Activated naive CD4-positive, alpha-beta T cell (primary cell): ENCODE measurements around the gene FKBP7.
A peak's percentile ranks its signal among the peaks of the same experiment; 100 is the strongest.
"Not testable (repeated sequence)": the region's sequence is repeated elsewhere in the genome, so short reads cannot be mapped to it uniquely, and the experiment has no call there.

ENCODE experiments used
- DNase-seq, 4 experiments: peaks; one replicate each; lab custom pipeline; 2025; lab: John Stamatoyannopoulos, UW

FKBP7 gene

DNA sequence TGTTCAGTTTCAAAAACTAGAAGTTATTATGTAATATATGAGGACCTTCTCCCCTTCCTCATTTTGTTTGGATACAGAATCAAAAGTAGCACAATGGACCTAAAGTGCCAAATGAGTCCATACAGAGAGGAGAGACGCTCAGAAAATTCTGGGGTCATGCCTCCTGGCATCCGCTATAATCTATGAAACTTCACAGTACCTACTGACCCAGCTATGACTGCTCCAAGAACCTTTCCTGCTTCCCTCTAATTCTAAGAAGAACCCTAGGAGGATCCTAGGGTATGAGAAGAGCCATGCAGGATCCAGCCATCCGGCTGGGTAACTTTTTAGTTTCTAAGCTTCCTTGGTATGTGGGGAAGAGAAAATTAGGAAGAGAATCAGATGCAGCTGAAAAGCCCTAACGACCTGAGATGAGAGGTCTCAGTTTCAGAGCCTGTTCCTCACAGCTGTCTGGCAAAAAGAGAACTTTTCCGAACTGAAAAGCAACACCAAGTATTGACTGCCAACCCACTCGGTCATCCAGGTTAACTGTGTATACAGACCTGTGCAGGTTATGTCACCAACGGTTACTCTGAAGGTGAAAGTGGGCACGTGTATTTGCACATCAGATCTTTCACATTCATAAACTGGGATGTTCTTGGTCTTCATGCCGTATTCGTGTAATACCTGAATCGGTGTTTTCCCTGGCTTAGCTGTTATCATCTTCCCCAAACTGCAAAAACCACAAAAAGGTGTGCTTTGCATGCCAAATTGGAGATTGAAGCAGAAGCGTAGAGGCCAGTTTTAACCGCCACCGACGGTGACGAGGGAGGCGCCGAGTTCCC is 28.5 kb downstream of the FKBP7 start:
- DNase-seq: no peak

GRCh38 chr2:178448968-178449661 is 29.3 kb downstream of the FKBP7 start:
- no peak for DNase-seq

DNA sequence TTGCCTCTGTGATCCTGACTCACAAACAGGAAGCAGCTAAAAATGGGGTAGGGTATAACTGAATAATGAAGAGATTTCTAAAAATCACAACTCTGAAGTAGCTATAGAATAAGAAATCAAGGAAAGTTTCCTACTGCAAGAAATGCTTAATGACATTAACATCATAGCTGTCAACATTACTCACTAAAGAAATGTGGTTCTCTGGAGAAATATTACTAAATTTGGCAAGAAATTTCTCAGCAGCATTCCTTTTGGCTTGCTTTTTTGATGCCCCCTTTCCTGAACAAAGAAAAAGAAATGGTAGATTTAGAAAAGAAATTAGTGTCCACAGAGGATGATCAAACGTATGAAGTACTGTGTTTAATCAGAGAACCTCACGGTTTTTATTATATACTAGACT is 37.0 kb downstream of the FKBP7 start:
- no peak for DNase-seq

DNA sequence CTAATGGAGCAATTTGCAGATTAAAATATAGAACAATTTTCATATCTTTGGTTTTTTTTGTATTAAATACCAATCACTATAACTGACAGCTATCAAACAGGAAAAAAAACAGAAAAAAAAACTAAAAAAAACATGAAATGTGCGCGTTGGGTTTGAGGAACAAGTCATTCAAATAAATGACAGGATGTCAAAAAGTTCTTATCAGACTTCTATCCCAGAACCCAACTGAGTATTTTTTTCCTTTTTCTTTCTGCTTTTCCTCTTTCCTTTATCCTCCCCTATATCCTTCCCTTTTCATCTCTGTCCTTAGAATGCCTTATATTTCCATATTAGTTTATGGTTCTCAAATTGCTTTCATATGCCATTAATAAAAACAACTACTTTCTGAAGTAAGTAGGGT is 41.7 kb downstream of the FKBP7 start:
- no peak for DNase-seq

- no peak for DNase-seq
Observed at GRCh38 chr2:178429336-178429735, 49.1 kb downstream of the FKBP7 start.

- no peak for DNase-seq
Observed at GRCh38 chr2:178428396-178428806, 50.0 kb downstream of the FKBP7 start.

DNA sequence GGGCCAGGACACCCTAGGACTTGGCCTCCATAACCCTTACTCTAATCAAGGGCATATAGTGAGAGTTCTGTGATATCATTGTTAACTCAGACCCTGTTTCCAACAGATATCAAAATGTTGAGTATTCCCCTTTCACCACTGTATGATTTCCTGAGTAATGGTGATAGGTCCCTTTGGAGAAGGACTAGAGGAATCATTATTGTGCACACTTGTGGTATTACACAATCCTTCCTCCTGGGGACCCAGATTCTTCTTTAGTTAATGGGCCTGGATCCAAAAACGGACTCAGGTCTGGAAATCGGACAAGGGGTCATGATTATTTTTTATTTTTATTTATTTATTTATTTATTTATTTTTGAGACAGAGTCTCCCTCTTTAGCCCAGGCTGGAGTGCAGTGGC is 50.9 kb downstream of the FKBP7 start:
- no peak for DNase-seq

- no peak for DNase-seq
Observed at GRCh38 chr2:178426388-178426787, 52.0 kb downstream of the FKBP7 start.

- DNase-seq: no peak
Observed at GRCh38 chr2:178425255-178425827, 53.1 kb downstream of the FKBP7 start.

GRCh38 chr2:178423746-178424145 is 54.7 kb downstream of the FKBP7 start:
- DNase-seq: not testable (repeated sequence)

- DNase-seq: no peak
Observed at GRCh38 chr2:178422097-178422496, 56.3 kb downstream of the FKBP7 start.

DNA sequence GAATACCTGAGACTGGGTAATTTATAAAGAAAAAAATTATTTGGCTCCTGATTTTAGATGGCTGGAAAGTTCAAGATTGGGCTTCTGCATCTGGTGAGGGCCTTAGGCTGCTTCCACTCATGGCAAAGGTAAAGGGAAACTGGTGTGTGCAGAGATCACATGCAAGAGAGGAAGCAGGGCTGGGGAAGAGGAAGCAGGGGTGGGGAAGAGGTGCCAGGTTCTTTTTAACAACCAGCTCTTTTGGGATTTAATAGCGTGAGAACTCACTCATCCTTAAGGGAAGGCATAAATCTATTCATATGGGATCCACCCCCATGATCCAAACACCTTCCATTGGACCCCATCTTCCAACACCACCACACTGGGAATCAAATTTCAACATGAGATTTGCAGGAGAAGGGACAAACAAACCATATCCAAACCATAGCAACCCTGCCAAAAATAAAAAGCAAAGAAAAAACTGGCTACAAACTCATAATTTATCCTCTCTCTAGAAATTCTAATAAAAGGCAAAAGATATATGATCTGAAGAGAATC is 57.9 kb downstream of the FKBP7 start:
- no peak for DNase-seq

DNA sequence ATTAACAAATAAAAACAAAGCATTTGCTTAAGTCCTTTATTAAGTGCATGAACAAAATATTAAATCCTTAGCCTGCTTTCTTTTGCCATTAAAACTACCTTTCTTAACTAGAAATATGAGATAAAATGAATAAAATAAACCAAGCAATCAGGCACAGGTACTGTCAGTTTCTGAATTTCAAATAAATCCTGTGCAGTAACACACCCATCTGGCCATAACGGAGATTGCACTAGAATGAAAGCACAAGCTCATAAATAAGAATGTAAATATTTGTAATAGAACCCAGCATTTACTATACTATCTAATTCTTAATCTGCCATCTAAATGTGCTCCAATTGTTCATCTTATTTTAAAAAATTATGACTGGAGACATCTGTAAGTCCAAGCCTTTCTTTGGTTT is 59.3 kb downstream of the FKBP7 start:
- no peak for DNase-seq

- DNase-seq: no peak
Observed at GRCh38 chr2:178418426-178418825, 60.0 kb downstream of the FKBP7 start.

- DNase-seq: no peak
Observed at GRCh38 chr2:178417916-178418315, 60.5 kb downstream of the FKBP7 start.

GRCh38 chr2:178415979-178416378 is 62.4 kb downstream of the FKBP7 start:
- DNase-seq: no peak

- DNase-seq: peak; percentile 8 to 50 (median 29)
Observed at GRCh38 chr2:178414266-178415247, 63.8 kb downstream of the FKBP7 start.
